ENCODE results near the gene AP1S1.
"Not testable (repeated sequence)": the region's sequence is repeated elsewhere in the genome, so short reads cannot be mapped to it uniquely, and the experiment has no call there.

The AP1S1 gene

GRCh38 chr7:101125989-101126650 is 28.2 kb upstream of the AP1S1 start:
- FAIRE-seq: no peak

GRCh38 chr7:101126651-101127459 is 27.4 kb upstream of the AP1S1 start, which contains the start of gene SERPINE1:
SERPINE1 (plus strand) TSS chr7:101127104; CDS start chr7:101128394, 1,290 bp downstream.
- FAIRE-seq: no peak

DNA sequence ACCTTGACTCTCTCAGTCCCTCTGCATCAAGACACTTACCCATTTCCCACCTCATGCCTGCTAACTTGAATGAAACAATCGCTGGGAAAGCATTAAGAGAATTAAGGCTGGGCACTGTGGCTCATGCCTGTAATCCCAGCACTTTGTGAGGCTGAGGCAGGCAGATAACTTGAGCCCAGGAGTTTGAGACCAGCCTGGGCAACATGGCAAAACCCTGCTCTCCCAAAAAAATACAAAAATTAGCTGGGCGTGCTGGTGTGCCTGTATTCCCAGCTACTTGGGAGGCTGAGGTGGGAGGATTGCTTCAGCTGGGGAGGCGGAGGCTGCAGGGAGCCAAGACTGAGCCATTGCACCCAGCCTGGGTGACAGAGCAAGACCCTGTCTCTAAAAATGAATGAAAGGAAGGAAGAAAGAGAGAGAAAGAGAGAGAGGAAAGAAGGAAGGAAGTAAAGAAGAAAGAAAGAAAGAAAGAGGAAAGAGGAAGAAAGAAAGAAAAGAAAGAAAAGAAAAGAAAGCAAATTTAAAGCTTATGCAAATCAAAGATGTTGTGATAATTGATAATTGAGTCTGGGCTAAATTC is 26.7 kb upstream of the AP1S1 start:
- FAIRE-seq: no peak

GRCh38 chr7:101128040-101128834 is 26.0 kb upstream of the AP1S1 start:
- no peak for FAIRE-seq

DNA sequence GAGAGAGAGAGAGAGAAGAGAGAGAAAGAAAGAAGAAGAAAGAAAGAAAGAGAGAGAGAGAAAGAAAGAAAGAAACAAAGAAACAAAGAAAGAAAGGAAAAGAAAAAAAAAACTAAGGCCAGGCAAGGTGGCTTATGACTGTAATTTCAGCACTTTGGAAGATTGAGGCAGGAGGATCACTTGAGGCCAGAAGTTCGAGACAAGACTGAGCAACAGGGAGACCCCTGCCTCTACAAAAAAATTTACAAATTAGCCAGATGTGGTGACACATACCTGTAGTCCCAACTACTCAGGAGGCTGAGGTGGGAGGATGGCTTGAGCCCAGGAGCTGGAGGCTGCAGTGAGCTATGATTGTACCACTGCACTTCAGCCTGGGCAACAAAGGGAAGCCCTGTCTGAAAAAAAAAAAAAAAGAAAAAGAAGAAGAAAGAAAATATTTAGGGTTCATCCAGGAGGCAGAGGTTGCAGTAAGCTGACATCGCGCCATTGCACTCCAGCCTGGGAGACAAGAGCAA is 24.6 kb upstream of the AP1S1 start:
- FAIRE-seq: no peak

DNA sequence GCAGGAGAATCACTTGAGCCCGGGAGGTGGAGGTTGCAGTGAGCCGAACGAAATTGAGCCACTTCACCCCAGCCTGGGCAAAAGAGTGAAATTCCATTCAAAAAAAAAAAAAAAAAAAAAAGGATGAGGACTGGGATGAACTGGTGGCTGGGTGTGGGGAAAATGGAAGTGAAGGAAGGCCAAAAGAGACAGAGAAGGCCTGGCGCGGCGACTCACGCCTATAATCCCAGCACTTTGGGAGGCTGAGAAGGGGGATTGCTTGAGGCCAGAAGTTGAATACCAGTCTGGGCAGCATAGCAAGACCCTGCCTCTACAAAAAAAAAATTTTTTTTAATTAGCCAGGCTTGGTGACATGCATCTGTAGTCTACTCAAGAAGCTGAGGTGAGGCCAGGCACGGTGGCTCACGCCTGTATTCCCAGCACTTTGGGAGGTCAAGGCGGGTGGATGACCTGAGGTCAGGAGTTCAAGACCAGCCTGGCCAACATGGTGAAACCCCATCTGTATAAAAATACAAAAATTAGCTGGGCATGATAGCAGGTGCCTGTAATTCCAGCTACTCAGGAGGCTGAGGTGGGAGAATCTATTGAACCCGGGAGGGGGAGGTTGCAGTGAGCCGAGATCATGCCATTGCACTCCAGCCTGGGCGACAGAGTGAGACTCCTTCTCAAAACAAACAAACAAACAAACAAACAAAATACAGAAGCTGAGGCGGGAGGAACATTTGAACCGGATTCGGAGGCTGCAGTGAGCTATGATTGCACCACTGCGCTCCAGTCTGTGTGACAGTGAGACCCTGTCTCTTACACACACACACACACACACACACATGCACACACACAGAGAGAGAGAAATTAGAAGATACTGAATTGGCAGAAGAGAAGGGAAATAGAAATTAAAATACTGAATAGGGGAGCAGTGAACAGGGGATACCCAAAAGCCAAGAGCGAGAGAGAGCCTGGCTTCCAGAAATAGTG is 21.4 kb upstream of the AP1S1 start:
- not testable (repeated sequence) for FAIRE-seq

- FAIRE-seq: no peak
Observed at GRCh38 chr7:101133621-101134398, 20.5 kb upstream of the AP1S1 start.

- no peak for FAIRE-seq
Observed at GRCh38 chr7:101134399-101134980, 19.8 kb upstream of the AP1S1 start.

- no peak for FAIRE-seq
Observed at GRCh38 chr7:101137651-101138212, 16.5 kb upstream of the AP1S1 start.

- no peak for FAIRE-seq
Observed at GRCh38 chr7:101138213-101138870, 15.9 kb upstream of the AP1S1 start.

- FAIRE-seq: no peak
Observed at GRCh38 chr7:101140339-101140699, 14.0 kb upstream of the AP1S1 start.

GRCh38 chr7:101140746-101141382 is 13.4 kb upstream of the AP1S1 start:
- no peak for FAIRE-seq

DNA sequence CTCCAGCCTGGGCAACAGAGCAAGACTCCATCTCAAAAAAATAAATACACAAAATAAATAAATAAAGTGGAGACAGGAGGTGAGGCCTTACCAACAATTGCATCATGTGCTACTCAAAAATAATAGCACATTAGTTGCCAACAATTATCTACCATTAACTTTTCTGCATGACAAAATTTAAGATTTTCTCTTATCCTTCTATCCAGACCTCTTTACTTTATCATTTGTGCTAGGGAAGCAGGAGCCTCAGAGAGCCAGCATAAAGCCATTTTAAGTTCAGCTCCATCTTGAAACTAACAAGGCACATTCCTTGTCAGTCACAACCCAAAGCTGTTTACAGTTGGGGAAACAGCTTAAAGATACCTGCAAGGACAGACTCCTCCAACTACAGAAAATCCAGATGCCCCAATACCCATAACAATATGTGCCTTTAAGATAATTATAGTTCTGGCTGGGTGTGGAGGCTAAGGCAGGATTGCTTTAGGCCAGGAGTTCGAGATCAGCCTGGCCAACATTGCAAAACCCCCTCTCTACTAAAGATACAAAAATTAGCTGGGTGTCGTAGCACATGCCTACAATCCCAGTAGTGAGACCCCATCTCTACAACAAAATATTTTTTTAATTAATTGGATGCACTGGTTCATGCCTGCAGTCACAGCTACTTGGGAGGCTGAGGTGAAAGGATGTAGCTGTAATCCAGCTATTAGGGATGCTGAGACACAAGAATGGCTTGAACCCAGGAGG is 2.2 kb upstream of the AP1S1 start:
- no peak for FAIRE-seq

- FAIRE-seq: no peak
Observed at GRCh38 chr7:101154693-101155102, 422 bp downstream of the AP1S1 start.

DNA sequence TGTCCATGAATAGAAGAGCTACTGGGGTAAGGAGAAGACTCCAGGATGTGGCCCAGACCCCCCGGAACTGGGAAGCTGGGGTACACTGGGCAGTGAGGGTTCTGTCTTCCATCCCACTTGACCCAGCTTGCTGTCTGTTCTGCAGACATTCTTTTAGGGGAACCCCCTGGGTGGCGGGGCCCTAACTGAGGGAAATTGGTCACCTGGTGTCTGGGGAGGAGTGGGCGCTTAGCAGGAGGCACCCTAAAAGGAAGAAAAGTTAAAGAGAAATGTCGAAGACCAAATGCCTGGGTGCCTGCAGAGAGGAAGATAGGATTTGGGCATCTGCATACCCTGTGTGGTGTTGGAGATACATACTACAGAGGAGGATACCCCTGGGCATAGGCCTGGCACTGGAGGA is 1.0 kb downstream of the AP1S1 start:
- no peak for FAIRE-seq

DNA sequence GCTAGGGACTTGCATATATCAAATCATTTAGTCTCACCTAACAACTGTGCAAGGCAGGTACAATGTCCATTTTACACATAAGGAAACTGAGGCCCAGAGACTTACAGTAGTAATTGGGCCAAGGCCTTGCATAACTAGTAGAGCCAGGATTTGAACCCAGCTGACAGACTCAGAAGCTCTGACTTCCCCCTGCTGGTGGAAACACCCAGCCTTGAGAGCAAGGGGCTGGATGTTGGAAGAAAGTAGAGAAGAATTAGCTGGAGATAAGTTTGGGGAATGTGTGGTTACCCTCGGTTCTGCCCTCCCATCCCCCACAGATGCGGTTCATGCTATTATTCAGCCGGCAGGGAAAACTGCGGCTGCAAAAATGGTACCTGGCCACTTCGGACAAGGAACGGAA is 2.0 kb downstream of the AP1S1 start:
- no peak for FAIRE-seq

GRCh38 chr7:101156866-101157589 is 2.8 kb downstream of the AP1S1 start:
- FAIRE-seq: no peak
